ENCODE results near the gene CHD1. TPM values are rescaled to one million over a fixed set of nuclear protein-coding genes. Genes with fewer than 3 reads are reported as not detected.

The CHD1 gene
- total RNA-seq, 4 donors from 2014 or later, result 25.0 to 44.3 (median 33.8) TPM

GRCh38 chr5:98807806-98808205 is 121.0 kb downstream of the CHD1 start:
- ATAC-seq (no peak), DNase-seq (no peak)
- no peaks in the 10 kb centered on the region for H3K4me1 ChIP-seq
- no peak overlapping the region for H3K27ac ChIP-seq
- H3K27me3 ChIP-seq, result no peaks in the 10 kb centered on the region
- peaks cover 0 to 6% (median 4%) of the 10 kb centered on the region in 3 donors for H3K9me3 ChIP-seq
- no peaks in the 10 kb centered on the region for H3K36me3 ChIP-seq
- TF ChIP-seq CTCF (IDR thresholded peaks at IDR 0.05 in 4 of 5, conservative IDR thresholded peaks at IDR 0.05 in 1 of 5) (no peak), POLR2A (IDR thresholded peaks at IDR 0.05) (no peak)
- no peak overlapping the region for H3K4me3 ChIP-seq
- intact Hi-C loops (cut with DNase I; ENCODE audit: low total_unique reads), result no loop called here
- in situ Hi-C loops (cut with MboI; ENCODE audit: low sequenced_read_pairs in 4 of 4), result loop anchor here in 1 of 4 donors (25.0 kb wide), 1 partner anchor 1596 kb away; no protein-coding TSS in a partner anchor

DNA sequence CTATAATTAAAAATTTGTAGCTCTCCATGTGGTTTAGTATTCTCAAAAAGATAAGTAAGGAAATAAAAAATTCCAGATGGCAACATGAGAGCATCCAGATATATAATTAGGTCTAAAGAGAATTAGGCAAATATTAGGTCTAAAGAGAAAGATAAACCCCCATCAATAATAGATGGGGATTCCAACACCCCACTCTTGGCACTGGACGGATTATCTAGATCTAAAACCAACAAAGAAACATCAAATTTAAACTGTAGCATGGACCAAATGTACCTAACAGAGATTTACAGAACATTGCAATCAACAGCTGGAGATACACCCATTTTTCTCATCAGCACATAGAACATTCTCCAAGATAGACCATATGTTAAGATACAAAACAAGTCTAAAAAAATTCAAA is 123.7 kb downstream of the CHD1 start:
- in situ Hi-C loops (cut with MboI; ENCODE audit: low sequenced_read_pairs in 4 of 4), result loop anchor here in 1 of 4 donors (25.0 kb wide), 1 partner anchor 1593 kb away; no protein-coding TSS in a partner anchor
- Histone ChIP-seq H3K27ac (no peak overlapping the region), H3K4me1 (no peaks in the 10 kb centered on the region), H3K4me3 (no peak overlapping the region), H3K9me3 (peaks cover 0 to 6% (median 4%) of the 10 kb centered on the region in 3 donors), H3K27me3 (no peaks in the 10 kb centered on the region), H3K36me3 (no peaks in the 10 kb centered on the region)
- TF ChIP-seq POLR2A (IDR thresholded peaks at IDR 0.05), result no peak
- no peak for TF ChIP-seq CTCF (IDR thresholded peaks at IDR 0.05 in 4 of 5, conservative IDR thresholded peaks at IDR 0.05 in 1 of 5)
- intact Hi-C loops (cut with DNase I; ENCODE audit: low total_unique reads), result no loop called here
- no peak for DNase-seq
- ATAC-seq, result no peak

GRCh38 chr5:98804066-98804465 is 124.7 kb downstream of the CHD1 start:
- intact Hi-C loops (cut with DNase I; ENCODE audit: low total_unique reads) (no loop called here), in situ Hi-C loops (cut with MboI; ENCODE audit: low sequenced_read_pairs in 4 of 4) (loop anchor here in 1 of 4 donors (25.0 kb wide), 1 partner anchor 1592 kb away; no protein-coding TSS in a partner anchor)
- Histone ChIP-seq H3K36me3 (no peaks in the 10 kb centered on the region), H3K4me1 (no peaks in the 10 kb centered on the region), H3K9me3 (peaks cover 0 to 6% (median 4%) of the 10 kb centered on the region in 3 donors), H3K27me3 (no peaks in the 10 kb centered on the region), H3K27ac (no peak overlapping the region), H3K4me3 (no peak overlapping the region)
- no peak for TF ChIP-seq POLR2A (IDR thresholded peaks at IDR 0.05)
- TF ChIP-seq CTCF (IDR thresholded peaks at IDR 0.05 in 4 of 5, conservative IDR thresholded peaks at IDR 0.05 in 1 of 5), result no peak
- DNase-seq, result no peak
- ATAC-seq, result no peak

Other genes with a start within 250 kb of the CHD1 start
- gene RGMB, start 155.3 kb downstream of the CHD1 start, total RNA-seq, result 10 to 100 TPM; 11.2 to 57.8 (median 25.9) TPM